Measurements from ENCODE around the gene ZNF765.
"Not testable (repeated sequence)": the region's sequence is repeated elsewhere in the genome, so short reads cannot be mapped to it uniquely, and the experiment has no call there.

Gene ZNF765

GRCh38 chr19:53423074-53423473 lies 28.1 kb downstream of the ZNF765 start:
- DNase-seq: not testable (repeated sequence)

DNA sequence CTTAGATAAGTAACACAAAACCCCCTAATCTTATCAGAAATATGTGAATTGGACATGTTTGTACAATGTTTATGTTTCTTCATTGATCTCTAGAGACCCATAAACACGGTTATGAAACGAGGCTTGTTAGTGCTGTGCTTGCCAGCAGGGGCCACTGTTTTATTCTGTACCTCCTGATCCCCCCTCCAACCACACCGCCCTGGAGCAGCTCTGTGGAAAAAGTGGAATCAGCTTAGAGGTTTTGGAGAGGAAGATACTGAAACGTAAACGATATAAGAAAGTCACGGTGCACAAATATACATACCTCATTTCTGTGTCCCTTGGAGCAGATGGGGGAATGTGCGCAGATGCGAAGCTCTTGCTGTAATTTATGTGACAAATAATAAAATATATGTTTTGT lies 28.7 kb downstream of the ZNF765 start:
- DNase-seq: not testable (repeated sequence)

GRCh38 chr19:53424968-53425597 lies 30.1 kb downstream of the ZNF765 start:
- DNase-seq: peak; percentile 67 to 69

GRCh38 chr19:53431399-53432087 lies 36.6 kb downstream of the ZNF765 start, which contains the start of gene ZNF761:
ZNF761 (plus strand) TSS chr19:53431984; CDS start chr19:53447269, 15,285 bp downstream.
- peak; percentile 96 to 97 for DNase-seq

- no peak for DNase-seq
Measured at GRCh38 chr19:53432088-53432661, 37.2 kb downstream of the ZNF765 start.

DNA sequence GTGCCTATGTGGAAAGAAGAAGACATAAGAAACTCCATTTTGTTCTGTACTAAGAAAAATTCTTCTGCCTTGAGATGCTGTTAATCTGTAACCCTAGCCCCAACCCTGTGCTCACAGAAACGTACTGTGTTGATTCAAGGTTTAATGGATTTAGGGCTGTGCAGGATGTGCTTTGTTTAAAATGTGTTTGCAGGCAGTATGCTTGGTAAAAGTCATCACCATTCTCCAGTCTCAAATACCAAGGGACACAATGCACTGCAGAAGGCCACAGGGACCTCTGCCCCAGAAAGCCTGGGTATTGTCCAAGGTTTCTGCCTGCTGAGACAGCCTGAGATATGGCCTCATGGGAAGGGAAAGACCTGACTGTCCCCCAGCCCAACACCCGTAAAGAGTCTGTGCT lies 48.9 kb downstream of the ZNF765 start:
- not testable (repeated sequence) for DNase-seq

GRCh38 chr19:53447196-53447595 lies 52.2 kb downstream of the ZNF765 start:
- DNase-seq: not testable (repeated sequence)

- no peak for DNase-seq
Measured at GRCh38 chr19:53455828-53456227, 60.9 kb downstream of the ZNF765 start.

- DNase-seq: not testable (repeated sequence)
Measured at GRCh38 chr19:53460131-53460721, 65.3 kb downstream of the ZNF765 start.

GRCh38 chr19:53461866-53462265 lies 66.9 kb downstream of the ZNF765 start:
- DNase-seq: no peak

DNA sequence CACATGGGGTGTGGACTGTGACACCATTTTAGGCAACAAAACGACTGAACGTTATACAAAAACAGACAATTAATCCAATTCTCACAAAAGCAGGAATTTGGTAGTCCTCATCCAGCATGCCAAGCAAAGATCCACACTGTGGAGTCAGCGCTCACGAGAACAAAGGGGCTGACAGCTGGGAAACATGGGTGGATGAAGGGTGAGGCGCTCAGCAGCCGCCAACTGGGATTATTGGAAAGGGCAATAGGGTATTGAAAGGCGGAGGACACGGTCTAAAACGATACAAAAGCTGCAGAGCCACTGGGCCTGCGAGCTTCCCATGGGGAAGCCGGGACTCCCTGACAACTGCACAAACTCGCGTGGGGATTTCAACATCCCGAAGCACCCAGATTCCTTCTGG lies 67.9 kb downstream of the ZNF765 start:
- no peak for DNase-seq

DNA sequence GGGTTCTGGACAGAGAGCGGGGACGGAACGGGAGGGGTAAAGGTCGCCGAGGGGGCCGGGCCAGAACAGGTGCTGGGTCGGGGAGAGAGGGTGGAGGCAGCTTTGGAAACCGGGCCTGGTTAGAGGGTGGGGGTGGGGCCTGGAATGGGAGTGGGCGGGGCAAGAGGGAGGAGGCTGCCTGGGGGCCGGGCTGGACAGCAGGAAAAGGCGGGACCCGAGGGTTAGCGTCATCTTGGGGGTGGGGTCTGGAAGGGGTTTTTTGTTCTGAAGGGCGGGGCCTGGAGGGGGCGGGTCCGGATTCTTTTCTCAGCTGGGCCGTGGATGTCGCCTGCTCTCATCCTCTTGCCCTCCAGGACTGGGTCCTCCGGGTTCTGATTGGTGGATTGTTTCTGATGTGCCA lies 68.3 kb downstream of the ZNF765 start:
- peak in 1 of 2 donors; percentile 3 for DNase-seq

GRCh38 chr19:53466726-53467484 lies 72.0 kb downstream of the ZNF765 start:
- peak in 1 of 2 donors; percentile 1 for DNase-seq

- DNase-seq: peak; percentile 93 to 96
Measured at GRCh38 chr19:53467485-53468262, 72.7 kb downstream of the ZNF765 start, which contains the start of gene ZNF813. ZNF813 (plus strand) TSS chr19:53467733; CDS start chr19:53483823, 16,090 bp downstream.

DNA sequence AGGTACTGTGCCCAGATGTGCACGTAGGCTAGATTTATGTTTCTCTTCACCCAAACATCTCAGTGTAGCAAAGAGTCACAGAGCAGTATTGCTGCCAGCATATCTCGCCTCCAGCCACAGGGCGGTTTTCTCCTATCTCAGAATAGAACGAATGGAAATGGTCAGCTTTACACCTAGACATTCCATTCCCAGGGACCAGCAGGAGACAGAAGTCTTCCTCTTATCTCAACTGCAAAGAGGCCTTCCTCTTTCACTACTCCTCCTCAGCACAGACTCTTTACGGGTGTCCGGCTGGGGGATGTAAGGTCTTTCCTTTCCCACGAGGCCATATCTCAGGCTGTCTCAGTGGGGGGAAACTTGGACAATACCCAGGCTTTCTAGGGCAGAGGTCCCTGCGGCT lies 73.7 kb downstream of the ZNF765 start:
- not testable (repeated sequence) for DNase-seq

DNA sequence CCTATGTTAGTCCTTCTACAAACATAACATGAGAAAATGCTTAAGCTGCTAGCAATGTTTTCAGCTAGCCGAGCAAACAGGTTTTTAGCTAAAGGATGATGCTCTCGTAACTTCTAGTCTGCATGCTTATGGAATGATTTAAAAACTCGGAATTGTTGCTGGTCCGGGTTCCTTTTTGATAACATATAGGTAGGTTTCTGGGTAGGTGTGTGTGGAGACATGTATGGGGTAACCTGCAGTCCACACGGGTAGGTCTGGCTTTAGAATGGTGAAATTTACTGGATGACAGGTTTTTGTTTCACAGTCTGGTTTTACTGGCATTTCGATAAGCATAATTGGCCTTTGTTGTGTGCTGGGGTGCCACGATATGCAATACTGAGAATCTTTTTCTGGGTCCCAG lies 77.0 kb downstream of the ZNF765 start:
- DNase-seq: no peak

GRCh38 chr19:53474832-53475231 lies 79.9 kb downstream of the ZNF765 start:
- not testable (repeated sequence) for DNase-seq

DNA sequence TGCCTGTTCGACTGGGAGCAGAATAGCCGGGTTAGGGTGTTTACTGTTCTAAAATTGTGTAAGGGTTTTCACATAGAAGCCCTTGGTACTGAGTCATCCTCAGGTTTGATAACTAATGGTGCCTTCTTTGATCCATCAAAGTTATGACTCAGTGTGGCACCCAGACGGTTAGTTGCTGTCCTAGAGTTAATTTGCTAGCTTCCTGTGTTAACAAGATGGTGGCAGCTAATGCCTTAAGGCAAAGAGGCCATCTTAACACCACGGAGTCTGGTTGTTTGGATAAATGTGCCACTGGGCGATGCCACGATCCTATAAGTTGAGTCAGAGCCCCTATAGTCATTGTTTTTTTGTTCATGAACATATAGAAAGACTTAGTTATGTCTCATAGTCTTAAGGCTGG lies 80.5 kb downstream of the ZNF765 start:
- DNase-seq: not testable (repeated sequence)

Measured in CD4-positive, alpha-beta T cell treated with Interleukin-1 beta for 1 hour (primary cell).